HG02981 (cell line): Measurements from ENCODE around the gene ZNF85.
"Not testable (repeated sequence)": the region's sequence is repeated elsewhere in the genome, so short reads cannot be mapped to it uniquely, and the experiment has no call there.

Experiments used
- ATAC-seq: cut with Tn5 transposase; IDR thresholded peaks from one replicate; pipeline ENCODE4 v1.9.1; 2021; ENCODE audit warnings: mild to moderate bottlenecking, moderate library complexity; ENCODE audit not compliant: unreplicated experiment

The ZNF85 gene

DNA sequence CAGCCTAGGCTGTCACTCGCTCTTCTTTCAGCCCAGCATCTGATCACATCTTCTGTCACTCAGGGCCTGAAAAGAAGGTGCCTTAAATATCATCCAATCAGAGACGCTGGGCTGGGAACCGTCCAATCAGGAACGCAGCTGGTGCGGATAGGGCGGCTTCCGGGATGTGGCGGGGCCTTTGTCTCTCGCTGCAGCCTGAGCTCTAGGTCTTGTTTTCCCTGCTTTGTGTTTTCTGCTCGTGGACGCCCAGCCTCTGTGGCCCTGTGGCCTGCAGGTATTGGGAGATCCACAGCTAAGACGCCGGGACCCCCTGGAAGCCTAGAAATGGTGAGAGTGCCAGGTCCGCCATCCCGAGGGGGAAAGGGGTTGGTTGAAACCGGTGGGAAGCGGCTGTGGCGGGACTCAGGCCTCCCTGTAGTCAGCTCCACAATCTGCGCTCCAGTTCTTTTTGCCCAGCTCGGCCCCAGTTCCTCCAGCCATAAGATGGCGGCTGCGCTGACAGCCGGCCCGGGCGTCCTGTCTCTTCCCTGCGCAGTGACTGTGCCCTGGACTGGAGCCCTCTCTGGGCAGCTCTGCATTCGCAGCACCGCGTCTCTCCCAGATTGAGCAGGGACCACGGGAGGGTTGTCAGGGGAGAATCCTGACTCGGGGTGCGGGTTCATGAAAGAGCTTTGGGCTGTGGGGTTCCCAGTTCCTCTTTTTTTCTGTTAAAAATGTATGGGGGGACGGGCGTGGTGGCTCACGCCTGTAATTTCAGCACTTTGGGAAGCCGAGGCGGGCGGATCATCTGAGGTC, at the start of gene ZNF85:
TSS of gene ZNF85 (plus strand) at position 175 of the 795 bp plus-strand sequence. CDS start at position 325, 150 bp downstream.
- peak; percentile 97 for ATAC-seq

DNA sequence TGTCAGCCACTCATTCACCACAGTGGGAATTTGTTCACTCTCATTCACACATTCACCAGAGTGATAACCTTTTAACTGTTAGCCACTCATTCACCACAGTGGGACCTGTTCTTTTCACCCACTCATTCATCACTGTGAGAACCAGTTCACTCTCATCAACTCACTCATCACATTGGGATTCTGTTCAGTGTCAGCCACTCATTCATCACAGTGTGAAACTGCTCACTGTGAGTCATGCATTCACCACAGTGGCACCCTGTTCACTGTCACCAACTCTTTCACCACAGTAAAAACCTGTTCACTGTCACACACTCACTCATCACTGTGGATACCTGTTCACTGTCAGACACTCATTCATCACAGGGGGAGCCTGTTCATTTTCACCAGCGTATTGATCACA, 43.5 kb upstream of the ZNF85 start:
- ATAC-seq: no peak

DNA sequence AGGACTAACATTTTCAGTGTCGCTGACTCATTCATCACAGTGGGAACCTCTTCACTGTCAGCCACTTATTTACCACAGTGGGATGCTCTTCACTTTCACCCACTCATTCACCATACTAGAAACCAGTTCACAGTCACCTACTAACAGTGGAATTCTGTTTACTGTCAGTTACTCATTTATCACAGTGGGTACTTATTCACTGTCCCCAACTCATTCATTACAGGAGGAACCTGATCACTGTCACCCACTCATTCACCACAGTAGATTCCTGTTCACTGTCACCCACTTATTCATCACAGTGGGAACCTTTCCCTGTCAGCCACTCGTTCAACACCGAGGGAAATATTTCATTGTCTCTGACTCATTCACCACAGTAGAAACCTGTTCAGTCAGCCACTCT, 10.1 kb upstream of the ZNF85 start:
- ATAC-seq: no peak

DNA sequence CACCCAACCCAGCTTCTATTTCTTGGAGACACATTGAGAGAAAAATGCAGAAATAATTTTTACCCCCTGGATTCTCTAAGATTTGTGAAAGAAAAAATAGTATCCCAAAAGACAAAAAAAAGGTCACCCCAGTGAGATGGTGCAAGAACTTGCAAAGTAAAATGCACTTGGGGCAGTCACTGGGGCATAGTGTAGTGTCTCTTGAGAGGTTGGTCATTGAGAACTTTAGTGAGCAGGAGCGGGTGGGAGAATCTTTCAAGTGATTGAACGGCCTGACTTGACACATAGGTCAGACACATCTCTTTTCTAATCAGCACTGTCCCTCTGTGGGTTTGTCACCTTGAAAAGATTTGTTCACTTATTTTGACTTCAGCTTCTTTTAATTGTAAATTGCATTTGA, 2.4 kb downstream of the ZNF85 start:
- no peak for ATAC-seq

DNA sequence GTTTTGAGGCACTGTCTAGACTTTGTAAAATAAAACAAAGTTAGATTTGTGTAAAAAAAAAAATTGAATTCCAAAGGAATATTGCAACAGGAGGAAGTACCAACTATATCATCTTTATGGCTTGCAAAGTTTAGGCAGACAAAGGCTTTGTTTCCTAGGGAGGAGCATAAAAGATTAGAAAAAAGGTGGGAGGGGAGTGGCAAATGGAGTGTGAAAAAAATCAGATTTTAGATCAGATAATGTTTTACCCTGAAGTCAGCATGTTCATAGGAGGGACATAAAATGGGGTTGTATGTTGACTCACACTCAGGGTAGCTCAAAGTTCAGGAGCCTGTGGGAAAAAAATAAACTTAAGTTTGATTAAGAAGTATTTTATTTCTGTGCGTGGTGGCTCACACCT, 3.7 kb downstream of the ZNF85 start:
- no peak for ATAC-seq

DNA sequence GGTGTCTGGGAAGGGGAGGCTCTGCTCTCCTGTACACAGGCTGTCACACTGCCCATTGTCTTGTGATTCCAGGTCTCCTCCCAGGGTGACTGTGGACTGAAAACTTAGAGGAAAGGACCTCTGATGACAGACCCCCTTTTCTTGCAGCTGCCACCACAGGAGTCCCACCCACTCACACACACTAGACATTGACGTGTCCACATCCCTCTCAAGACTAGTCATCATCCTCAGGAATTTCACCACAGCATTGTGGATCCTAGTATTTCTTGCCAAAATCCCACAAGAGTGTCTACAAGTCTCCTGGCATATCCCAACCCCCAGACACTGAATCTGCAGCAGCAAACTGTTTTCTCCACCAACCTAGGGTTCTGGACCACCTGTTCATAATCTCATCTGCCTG, 5.3 kb downstream of the ZNF85 start:
- no peak for ATAC-seq

DNA sequence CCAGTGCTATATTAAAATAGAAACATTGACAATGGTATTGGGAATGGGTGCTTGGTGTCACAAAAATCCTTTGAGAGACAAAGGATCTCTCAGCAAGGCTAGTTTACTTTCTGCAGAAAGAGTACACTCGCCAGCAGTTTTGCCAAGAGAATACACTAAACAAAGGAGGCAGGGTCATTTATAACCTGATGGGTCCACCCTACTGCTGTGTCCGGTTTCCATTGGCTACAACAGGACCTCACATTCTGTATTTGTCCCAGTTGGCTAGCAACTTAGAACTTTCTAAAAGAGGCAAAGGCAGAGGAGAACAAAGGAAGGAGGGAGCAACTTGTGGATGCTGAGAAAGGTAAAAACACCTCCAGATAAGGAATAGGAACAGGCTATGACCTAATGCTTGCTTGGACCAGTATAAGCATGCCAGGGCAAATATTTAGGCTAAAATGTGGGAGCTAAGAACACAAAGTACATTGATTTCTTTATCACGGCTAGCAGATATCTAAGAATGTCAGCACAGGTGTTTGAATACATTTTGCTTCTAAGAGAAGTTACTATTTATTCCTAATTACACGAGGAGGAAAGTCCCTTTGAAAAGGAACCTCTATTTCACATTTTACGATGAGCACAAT, 13.4 kb downstream of the ZNF85 start:
- ATAC-seq: not testable (repeated sequence)

DNA sequence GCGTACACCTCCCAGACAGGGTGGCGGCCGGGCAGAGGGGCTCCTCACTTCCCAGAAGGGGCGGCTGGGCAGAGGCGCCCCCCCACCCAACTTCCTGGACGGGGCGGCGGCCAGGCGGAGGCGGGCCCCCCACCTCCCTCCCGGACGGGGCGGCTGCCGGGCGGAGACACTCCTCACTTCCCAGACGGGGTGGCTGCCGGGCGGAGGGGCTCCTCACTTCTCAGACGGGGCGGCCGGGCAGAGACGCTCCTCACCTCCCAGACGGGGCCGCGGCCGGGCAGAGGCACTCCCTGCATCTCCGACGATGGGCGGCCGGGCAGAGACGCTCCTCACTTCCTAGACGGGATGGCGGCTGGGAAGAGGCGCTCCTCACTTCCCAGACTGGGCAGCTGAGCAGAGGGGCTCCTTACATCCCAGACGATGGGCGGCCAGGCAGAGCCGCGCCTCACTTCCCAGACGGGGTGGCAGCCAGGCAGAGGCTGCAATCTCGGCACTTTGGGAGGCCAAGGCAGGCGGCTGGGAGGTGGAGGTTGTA, 29.6 kb downstream of the ZNF85 start:
- ATAC-seq: not testable (repeated sequence)

DNA sequence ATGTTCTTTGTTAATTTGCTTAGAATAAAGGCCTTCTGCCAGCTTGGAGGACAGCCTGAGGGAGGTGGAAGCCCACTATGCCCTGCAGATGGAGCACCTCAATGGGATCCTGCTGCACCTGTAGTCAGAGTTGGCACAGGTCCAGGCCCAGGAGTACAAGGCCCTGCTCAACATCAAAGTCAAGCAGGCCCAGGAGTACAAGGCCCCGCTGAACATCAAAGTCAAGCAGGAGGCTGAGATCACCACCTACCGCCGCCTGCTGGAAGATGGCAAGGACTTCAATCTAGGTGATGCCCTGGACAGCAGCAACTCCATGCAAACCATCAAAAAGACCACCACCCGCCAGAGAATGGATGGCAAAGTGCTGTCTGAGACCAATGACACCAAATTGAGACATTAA, 41.7 kb downstream of the ZNF85 start:
- no peak for ATAC-seq

DNA sequence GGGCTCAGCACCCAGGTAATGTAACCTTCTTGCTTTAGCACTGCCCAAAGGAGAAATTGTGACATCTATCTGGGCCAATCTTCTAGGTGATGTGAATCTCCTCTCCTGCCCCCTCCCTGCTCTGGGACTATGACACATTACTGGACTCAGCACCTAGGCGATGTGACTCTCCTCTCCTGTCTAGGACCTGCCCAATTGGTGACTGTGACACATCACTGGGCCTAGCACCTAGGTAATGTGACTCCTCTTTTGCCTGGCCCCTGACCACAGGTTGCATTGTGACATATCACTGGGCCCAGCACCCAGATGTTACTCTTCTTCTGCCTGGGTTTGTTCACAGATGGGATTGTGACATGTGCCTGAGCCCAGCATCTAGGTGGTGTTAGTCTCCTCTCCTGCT, 45.0 kb downstream of the ZNF85 start:
- no peak for ATAC-seq

DNA sequence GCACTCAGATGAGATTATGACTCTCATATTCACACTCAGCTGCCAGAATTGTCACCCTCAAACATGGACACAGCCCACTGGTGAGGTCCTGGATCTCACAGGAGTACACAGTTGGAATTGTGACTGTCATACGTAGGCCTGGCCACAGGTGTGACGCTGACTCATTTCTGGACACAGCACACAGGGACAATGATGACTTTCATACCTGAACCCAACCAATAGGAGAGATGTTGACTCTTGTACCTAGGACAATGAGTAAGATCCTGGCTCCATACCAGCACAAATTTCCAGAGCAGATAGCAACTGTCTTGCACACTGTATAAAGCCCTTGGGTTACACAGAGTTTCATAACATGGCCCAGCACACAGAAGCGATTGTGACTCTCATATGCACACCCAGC, 46.4 kb downstream of the ZNF85 start:
- ATAC-seq: no peak

DNA sequence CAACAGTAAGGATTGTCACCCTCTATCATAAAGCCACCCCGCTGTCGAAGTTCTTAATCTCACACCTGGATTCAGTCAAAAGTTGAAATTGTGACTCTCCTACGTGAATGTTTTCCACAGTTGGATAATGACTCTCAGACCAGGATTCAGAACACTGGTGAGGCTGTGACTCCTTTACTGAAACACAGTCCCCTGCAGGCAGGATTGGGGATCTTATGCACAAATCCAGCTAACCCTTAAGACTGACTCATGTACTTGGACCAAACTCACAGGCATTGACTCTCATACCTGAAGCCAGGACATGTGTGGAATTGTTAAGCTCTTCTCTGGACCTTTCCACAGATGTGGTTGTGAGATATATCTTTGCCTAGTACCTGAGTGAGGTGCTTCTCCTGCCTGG, 46.8 kb downstream of the ZNF85 start:
- no peak for ATAC-seq

DNA sequence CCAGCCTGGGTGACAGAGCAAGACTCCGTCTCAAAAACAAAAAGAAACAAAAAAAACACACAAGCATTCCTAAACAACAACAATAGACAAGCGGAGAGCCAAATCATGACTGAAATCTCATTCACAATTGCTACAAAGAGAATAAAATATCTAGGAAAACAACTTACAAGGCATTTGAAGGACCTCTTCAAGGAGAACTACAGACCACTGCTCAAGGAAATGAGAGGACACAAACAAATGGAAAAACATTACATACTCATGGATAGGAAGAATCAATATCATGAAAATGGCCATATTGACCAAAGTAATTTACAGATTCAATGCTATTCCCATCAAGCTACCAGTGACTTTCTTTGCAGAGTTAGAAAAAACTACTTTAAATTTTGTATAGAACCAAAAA, 69.7 kb downstream of the ZNF85 start:
- not testable (repeated sequence) for ATAC-seq

DNA sequence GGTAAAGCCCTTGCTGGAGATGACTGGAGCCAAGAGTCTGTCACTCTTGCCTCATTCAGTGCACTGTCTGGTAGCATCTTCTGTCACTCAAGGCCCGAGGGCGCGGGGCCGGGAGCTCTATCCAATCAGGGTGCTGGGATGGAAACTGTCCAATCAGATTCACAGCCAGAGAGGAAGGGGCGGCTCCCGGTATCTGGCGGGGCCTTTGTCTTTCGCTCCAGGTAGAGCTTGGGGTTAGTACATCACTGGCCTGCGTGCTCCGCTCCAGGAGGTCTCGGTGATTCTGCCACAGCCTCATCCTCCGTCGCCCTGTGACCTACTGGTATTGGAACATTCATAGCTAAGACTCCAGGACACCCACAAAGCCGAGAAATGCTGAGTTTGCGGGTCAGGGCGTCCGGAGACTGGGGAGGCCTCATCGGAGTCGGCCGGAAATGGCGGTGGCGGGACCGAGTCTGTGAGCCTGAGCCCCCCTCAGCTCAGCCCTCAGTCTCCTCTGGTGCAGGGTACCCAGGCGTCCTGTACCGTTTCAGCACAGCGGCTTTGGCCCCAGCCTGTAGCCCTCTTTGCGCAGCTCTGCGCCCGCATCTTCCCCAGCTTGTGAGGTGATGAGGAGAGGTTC, 76.8 kb downstream of the ZNF85 start:
- ATAC-seq: peak; percentile 96
